GM19043 (cell line): ENCODE data around the gene SIL1.
A peak's percentile ranks its signal among the peaks of the same experiment; 100 is the strongest.
"Not testable (repeated sequence)": the region's sequence is repeated elsewhere in the genome, so short reads cannot be mapped to it uniquely, and the experiment has no call there.

ENCODE experiments used
- ATAC-seq: cut with Tn5 transposase; IDR thresholded peaks from one replicate; pipeline ENCODE4 v1.9.1; 2021; ENCODE audit warnings: low read depth; ENCODE audit not compliant: unreplicated experiment

SIL1 gene

GRCh38 chr5:139116100-139116655 is 82.0 kb downstream of the SIL1 start:
- no peak for ATAC-seq

DNA sequence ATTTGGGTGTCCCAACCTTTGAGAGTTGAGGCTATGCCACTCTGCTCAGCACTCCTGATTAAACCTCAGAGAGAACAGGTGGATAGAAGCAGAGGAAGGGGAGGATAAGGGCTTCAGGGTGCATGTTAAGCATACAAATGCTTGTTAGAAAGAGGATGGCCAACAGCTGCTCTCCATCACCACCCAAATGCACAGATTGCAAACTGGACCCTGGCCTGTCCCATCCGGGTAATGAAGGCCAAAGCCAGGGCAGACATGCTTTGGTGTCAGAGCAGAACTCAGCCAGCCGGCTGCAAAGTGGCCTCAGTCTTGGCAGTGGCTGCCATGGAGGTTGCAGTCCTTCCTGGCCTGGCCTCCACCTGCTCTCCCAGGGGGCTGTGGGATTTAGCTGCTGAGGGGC is 84.3 kb downstream of the SIL1 start:
- ATAC-seq = no peak

DNA sequence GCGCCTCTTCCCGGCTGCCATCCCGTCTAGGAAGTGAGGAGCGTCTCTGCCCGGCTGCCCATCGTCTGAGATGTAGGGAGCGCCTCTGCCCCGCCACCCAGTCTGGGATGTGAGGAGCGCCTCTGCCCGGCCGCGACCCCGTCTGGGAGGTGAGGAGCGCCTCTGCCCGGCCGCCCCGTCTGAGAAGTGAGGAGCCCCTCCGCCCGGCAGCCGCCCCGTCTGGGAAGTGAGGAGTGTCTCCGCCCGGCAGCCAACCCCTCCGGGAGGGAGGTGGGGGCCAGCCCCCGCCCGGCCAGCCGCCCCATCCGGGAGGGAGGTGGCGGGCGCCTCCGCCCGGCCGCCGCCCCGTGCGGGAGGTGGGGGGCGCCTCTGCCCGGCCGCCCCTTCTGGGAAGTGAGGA is 85.8 kb downstream of the SIL1 start:
- ATAC-seq = not testable (repeated sequence)

GRCh38 chr5:139110526-139111168 is 87.5 kb downstream of the SIL1 start:
- ATAC-seq = no peak

- ATAC-seq = no peak
Measured at GRCh38 chr5:139108063-139108824, 89.9 kb downstream of the SIL1 start.

DNA sequence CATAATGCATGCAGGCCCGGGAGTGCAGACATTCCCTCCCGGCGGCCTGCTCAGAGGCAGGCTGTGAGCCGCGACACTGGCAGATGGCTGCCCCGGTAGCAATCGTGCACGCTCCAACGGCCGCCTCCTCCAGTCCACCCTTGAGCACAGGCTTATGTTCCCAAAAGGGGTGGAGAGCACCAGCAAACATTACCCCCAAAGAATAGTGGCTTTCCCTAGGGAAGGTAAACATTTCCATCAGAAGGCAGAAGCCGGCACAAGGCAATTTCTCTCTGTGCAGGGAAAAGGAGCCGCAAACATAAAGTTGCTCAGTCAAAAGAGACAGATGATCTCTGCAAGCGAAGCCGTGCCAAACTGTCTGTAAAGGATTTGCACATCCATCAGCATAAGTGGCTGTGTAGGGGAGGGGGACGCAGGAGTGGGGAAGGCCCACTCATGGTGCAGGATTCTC is 92.5 kb downstream of the SIL1 start:
- no peak for ATAC-seq

DNA sequence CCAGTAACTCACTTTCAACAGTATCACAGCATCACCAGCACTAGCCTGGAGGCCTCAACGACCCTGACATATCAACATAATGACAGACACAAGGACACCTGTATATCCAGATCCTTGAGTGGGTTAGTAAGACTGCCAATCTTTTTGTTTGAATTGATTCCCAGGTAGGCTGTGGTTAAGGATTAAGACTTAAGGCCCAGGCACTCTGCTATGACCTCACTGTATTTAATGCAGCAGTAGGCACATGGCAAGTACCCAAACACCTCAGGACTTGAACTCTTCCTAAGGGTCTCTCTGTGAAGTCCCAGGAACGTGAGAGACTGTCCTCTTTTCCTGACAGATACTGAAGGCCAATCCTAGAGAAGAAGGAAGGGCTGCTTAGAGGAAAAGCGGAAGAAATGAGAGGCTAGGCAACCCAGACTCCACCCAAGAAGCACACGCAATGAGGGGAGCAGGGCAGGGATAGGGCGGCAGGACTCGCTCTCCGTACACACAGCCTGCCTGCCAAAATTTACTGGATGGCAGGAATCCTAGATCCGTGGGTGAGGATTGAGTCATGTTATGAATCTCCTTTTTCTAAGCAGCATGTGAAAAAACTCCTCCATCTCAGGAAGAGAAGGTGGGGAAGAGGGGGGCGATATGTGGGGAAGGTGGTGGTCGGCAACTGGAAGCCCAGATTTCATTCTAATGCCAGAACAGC is 93.4 kb downstream of the SIL1 start:
- ATAC-seq = no peak

- ATAC-seq = no peak
Measured at GRCh38 chr5:139103762-139104161, 94.4 kb downstream of the SIL1 start.

DNA sequence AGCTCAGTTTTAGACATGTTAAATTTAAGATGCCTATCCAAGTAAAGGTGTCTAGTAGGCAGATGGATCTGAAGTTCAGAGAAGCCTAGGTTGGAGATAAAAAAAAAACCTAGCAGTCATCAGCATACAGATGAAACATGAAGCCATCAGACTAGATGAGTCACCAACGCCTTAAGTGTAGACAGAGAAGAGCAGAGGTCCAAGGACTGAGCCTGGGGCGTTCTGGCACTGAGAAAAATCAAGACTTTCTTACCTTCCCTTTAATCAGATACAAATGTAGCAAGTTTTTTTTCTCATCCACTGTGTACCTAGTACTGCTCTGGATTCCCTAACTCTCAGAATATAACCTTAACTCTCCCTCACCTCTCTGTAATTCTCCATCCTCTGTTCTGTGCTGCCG is 97.3 kb downstream of the SIL1 start:
- no peak for ATAC-seq

GRCh38 chr5:139094154-139095131 is 103.7 kb downstream of the SIL1 start:
- ATAC-seq = peak; percentile 94

- ATAC-seq = no peak
Measured at GRCh38 chr5:139092741-139093343, 105.3 kb downstream of the SIL1 start.

- no peak for ATAC-seq
Measured at GRCh38 chr5:139091439-139092156, 106.6 kb downstream of the SIL1 start.

GRCh38 chr5:139090581-139090980 is 107.6 kb downstream of the SIL1 start:
- ATAC-seq = no peak

DNA sequence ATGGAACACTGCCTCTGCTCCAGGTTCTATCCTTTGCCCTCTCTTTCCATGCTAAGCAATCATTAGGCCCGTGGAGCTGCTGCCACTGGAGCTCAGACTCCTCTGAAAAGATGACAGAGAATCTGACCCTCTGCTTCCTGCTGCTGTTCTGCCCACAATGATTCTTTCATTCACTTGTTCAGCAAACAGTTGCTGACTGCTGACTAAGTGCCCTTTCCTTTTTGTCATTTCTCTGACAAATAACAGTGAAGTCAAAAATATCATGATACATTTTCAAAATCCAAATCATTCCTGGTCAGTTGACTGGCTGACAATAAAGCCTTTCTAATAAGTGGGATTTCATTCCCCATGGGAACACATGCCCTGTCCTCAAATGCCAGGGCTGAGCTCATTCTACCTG is 110.1 kb downstream of the SIL1 start:
- ATAC-seq = no peak

- no peak for ATAC-seq
Measured at GRCh38 chr5:139082813-139083498, 115.2 kb downstream of the SIL1 start.

- no peak for ATAC-seq
Measured at GRCh38 chr5:139079991-139080610, 118.1 kb downstream of the SIL1 start.

DNA sequence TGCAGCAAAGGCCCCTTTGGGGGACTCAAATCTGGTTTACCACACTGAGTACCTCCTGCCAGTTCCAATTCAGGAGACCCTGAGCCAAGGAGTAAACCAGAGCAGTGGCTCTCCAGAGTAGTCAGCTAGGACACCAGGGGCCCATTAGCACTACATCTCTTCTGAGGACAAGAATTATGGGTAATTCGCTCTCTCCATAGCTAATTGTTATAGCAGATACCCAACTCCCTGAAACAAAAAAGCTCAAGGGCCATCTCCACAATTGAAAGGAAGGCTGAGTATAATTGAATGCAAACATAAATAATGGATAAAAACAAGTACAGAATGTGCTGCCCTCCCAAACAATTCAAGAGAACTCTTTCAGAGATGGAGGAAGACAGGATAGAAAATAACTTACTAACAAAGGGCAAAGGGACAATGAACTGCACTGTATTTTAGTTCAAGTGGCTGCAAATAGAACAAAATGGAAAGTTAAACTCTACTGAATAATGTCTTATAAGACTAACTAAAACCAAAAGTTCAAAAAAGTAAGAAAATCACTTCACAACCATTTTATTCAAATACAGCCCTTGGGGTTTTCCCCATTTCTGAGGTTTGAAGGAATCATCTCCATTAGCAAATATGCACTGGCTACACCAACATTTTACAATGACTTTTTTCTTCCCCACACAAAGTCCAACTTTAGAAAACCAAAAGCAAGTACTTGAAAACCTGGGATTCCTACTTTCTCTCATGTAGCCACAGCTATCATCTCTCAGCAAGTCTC is 118.8 kb downstream of the SIL1 start:
- ATAC-seq = no peak
